GM12878 (cell line): ENCODE results near the gene ZNF2.

ENCODE experiments used
- BCL11A ChIP-seq: IDR thresholded peaks from 2 replicates; pipeline ENCODE4 v1.6.1; 2011; ENCODE audit warnings: low read depth, low read length
- BCLAF1 ChIP-seq: fragments of 450-650 bp; IDR thresholded peaks from 2 replicates; pipeline ENCODE4 v1.6.1; 2017; ENCODE audit warnings: antibody characterized with exemption, mild to moderate bottlenecking, moderate library complexity
- CHD1 ChIP-seq: IDR thresholded peaks from 2 replicates; pipeline ENCODE4 v1.6.1; 2012; ENCODE audit warnings: low read depth, low read length, improper control_type of control experiment
- CTCF ChIP-seq, 3 experiments: IDR thresholded peaks in 2 of 3; conservative IDR thresholded peaks in 1 of 3; 2 replicates each; pipeline ENCODE4 v1.5.1; 2011; ENCODE audit warnings: low read depth in 3 of 3, low read length in 3 of 3, mild to moderate bottlenecking in 3 of 3, control low read depth in 2 of 3, moderate library complexity in 2 of 3, inconsistent platforms in 1 of 3, mixed read lengths in 1 of 3; ENCODE audit not compliant: control insufficient read depth in 2 of 3, insufficient read depth in 1 of 3; ENCODE audit errors: extremely low read depth in 1 of 3
- EZH2 ChIP-seq: IDR thresholded peaks from 2 replicates; pipeline ENCODE4 v1.6.1; 2012; ENCODE audit warnings: low read depth, mild to moderate bottlenecking, control low read depth, inconsistent platforms, low read length, borderline replicate concordance; ENCODE audit not compliant: control insufficient read depth
- FOXK2 ChIP-seq: fragments of 450-650 bp; IDR thresholded peaks from 2 replicates; pipeline ENCODE4 v1.6.1; 2017; ENCODE audit warnings: mild to moderate bottlenecking, moderate library complexity
- HDAC2 ChIP-seq: fragments of 200-600 bp; sonication (generic); IDR thresholded peaks from 2 replicates; pipeline ENCODE4 v1.6.1; 2017
- RCOR1 ChIP-seq: conservative IDR thresholded peaks from 2 replicates; pipeline ENCODE4 v1.6.1; 2012; ENCODE audit warnings: low read depth, low read length, improper control_type of control experiment
- SMAD1 ChIP-seq: fragments of 450-650 bp; IDR thresholded peaks from 2 replicates; pipeline ENCODE4 v1.6.1; 2018; ENCODE audit warnings: mild to moderate bottlenecking, low read depth; ENCODE audit not compliant: partially characterized antibody
- TAF1 ChIP-seq: IDR thresholded peaks from 2 replicates; pipeline ENCODE4 v1.6.1; 2011; ENCODE audit warnings: mild to moderate bottlenecking, low read depth, low read length, borderline replicate concordance
- YBX1 ChIP-seq: fragments of 450-650 bp; IDR thresholded peaks from 2 replicates; pipeline ENCODE4 v1.6.1; 2016; ENCODE audit warnings: antibody characterized with exemption

GRCh38 chr2:95165030-95165370 is 609 bp upstream of the ZNF2 start:
- TF ChIP-seq TAF1, result no peak
- no peak for TF ChIP-seq BCL11A
- no peak for TF ChIP-seq SMAD1
- TF ChIP-seq CHD1, result no peak
- TF ChIP-seq BCLAF1, result no peak
- no peak for TF ChIP-seq EZH2
- TF ChIP-seq CTCF (IDR thresholded peaks at IDR 0.05 in 2 of 3, conservative IDR thresholded peaks at IDR 0.05 in 1 of 3; ENCODE audit: control insufficient read depth in 2 of 3, extremely low read depth in 1 of 3, insufficient read depth in 1 of 3, low read depth in 3 of 3, low read length in 3 of 3), result no peak
- TF ChIP-seq HDAC2, result no peak
- TF ChIP-seq FOXK2, result no peak
- TF ChIP-seq RCOR1, result no peak
- TF ChIP-seq YBX1, result no peak
